Neuronal stem cell (in vitro differentiated cells): ENCODE data around the gene TMED8.

Experiments used
- DNase-seq: peaks from one replicate; pipeline ENCODE4 v3.0.0-alpha.2; 2013; ENCODE audit warnings: low spot score
- H2AFZ ChIP-seq: one replicate; pipeline ENCODE4 v1.6.1; 2013; ENCODE audit warnings: mild to moderate bottlenecking, low read length, inconsistent platforms
- H2AK5ac ChIP-seq: 2 replicates; pipeline ENCODE4 v1.6.1; 2013; ENCODE audit warnings: low read depth, mild to moderate bottlenecking, inconsistent platforms, low read length, moderate library complexity, mixed read lengths
- H2BK120ac ChIP-seq: 2 replicates; pipeline ENCODE4 v1.6.1; 2013; ENCODE audit warnings: low read depth, mild to moderate bottlenecking, inconsistent platforms, low read length, moderate library complexity, mixed read lengths
- H2BK12ac ChIP-seq: one replicate; pipeline ENCODE4 v1.6.1; 2013; ENCODE audit warnings: low read length, inconsistent platforms
- H2BK15ac ChIP-seq: 2 replicates; pipeline ENCODE4 v1.6.1; 2013; ENCODE audit warnings: mild to moderate bottlenecking, low read length, inconsistent platforms, mixed read lengths
- H2BK5ac ChIP-seq: one replicate; pipeline ENCODE4 v1.6.1; 2013; ENCODE audit warnings: inconsistent platforms, mild to moderate bottlenecking, low read length, moderate library complexity
- H3K14ac ChIP-seq: one replicate; pipeline ENCODE4 v1.6.1; 2013; ENCODE audit warnings: low read length, inconsistent platforms
- H3K18ac ChIP-seq: 2 replicates; pipeline ENCODE4 v1.6.1; 2013; ENCODE audit warnings: low read length, inconsistent platforms
- H3K23ac ChIP-seq: 2 replicates; pipeline ENCODE4 v1.6.1; 2013; ENCODE audit warnings: low read depth, mild to moderate bottlenecking, mixed read lengths, low read length, inconsistent platforms; ENCODE audit not compliant: poor library complexity
- H3K27ac ChIP-seq: replicated peaks from 3 replicates; pipeline ENCODE4 v1.5.1; 2013; ENCODE audit warnings: low read length, inconsistent platforms
- H3K27me3 ChIP-seq, 3 experiments: 2 replicates each; pipeline ENCODE4 v1.6.1; 2013; ENCODE audit warnings: low read length in 3 of 3, mild to moderate bottlenecking in 2 of 3, inconsistent platforms in 1 of 3, low read depth in 1 of 3, mixed read lengths in 1 of 3, moderate library complexity in 1 of 3; ENCODE audit not compliant: control insufficient read depth in 3 of 3, insufficient read depth in 3 of 3
- H3K36me3 ChIP-seq, 2 donors: replicated peaks in 1 of 2; 2 replicates each; pipeline ENCODE4 v1.6.1; 2013; ENCODE audit warnings: low read length in 2 of 2; ENCODE audit not compliant: control insufficient read depth in 2 of 2, insufficient read depth in 2 of 2
- H3K4ac ChIP-seq: 2 replicates; pipeline ENCODE4 v1.6.1; 2013; ENCODE audit warnings: inconsistent platforms, mild to moderate bottlenecking, low read length, moderate library complexity
- H3K4me1 ChIP-seq, 2 donors: 1 replicate in 1 of 2; 2 replicates in 1 of 2; pipeline ENCODE4 v1.6.1; 2013; ENCODE audit warnings: low read length in 2 of 2, low read depth in 1 of 2; ENCODE audit not compliant: control insufficient read depth in 2 of 2, insufficient read depth in 1 of 2
- H3K4me2 ChIP-seq: one replicate; pipeline ENCODE4 v1.6.1; 2013; ENCODE audit warnings: mild to moderate bottlenecking, low read length, inconsistent platforms; ENCODE audit not compliant: insufficient read depth, poor library complexity, severe bottlenecking
- H3K4me3 ChIP-seq, 2 donors: 2 replicates each; pipeline ENCODE4 v1.5.1; 2013; ENCODE audit warnings: low read length in 2 of 2, mild to moderate bottlenecking in 2 of 2, inconsistent platforms in 1 of 2, moderate library complexity in 1 of 2
- H3K79me1 ChIP-seq: one replicate; pipeline ENCODE4 v1.6.1; 2013; ENCODE audit warnings: low read depth, mild to moderate bottlenecking, inconsistent platforms, low read length, moderate library complexity
- H3K9ac ChIP-seq: one replicate; pipeline ENCODE4 v1.6.1; 2013; ENCODE audit warnings: mild to moderate bottlenecking, low read depth, low read length, inconsistent platforms; ENCODE audit not compliant: poor library complexity
- H3K9me3 ChIP-seq, 2 donors: replicated peaks in 1 of 2; 2 replicates each; pipeline versions ENCODE3 to v1.6.1; 2013; ENCODE audit warnings: low read length in 2 of 2, mild to moderate bottlenecking in 2 of 2, inconsistent platforms in 1 of 2, low read depth in 1 of 2, mixed read lengths in 1 of 2, moderate library complexity in 1 of 2; ENCODE audit not compliant: control insufficient read depth in 2 of 2, insufficient read depth in 1 of 2
- H4K8ac ChIP-seq: one replicate; pipeline ENCODE4 v1.6.1; 2013; ENCODE audit warnings: low read depth, mild to moderate bottlenecking, inconsistent platforms, low read length, moderate library complexity
- H4K91ac ChIP-seq: one replicate; pipeline ENCODE4 v1.6.1; 2013; ENCODE audit warnings: low read length, low read depth, mild to moderate bottlenecking, inconsistent platforms; ENCODE audit not compliant: poor library complexity
- WGBS, 2 donors: extraction: QIAGEN DNeasy Blood & Tissue Kit; methylation state at CpG; one replicate each; pipeline ENCODE4 v1.1.7; 2013; ENCODE audit warnings: missing lambda C conversion rate in 2 of 2, mixed read lengths in 1 of 2; ENCODE audit not compliant: insufficient read length in 2 of 2, insufficient replicate concordance in 1 of 2; ENCODE audit errors: extremely low coverage in 2 of 2; 5-methylcytosine and 5-hydroxymethylcytosine counted together

Gene TMED8

DNA sequence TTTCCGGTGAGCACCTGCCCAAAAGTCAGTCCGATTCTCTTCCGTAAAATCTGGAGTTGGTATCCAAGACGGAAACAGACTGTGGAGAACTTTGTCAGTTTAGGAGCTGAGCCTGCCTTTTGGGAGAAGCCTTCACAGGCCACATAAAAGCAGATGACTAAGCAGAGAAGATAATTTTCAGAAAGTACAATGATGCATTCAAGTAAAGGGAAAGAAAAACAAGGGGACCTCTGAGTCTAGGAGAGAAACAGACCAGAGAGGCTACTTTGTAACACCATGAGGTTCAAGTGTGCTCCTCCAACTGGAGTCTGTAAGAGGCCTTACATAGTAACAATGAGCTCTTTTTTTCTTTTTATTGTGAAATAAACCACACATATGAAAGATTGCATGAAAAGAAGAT is 21.1 kb downstream of the TMED8 start:
- Histone ChIP-seq H3K4me3 (no peak overlapping the region), H3K27ac (no peak overlapping the region), H3K79me1 (no peaks in the 10 kb centered on the region), H2BK120ac (no peak overlapping the region), H3K14ac (no peak overlapping the region), H3K4ac (no peak overlapping the region), H2AFZ (no peak overlapping the region), H4K8ac (no peak overlapping the region), H2BK12ac (no peak overlapping the region), H4K91ac (no peak overlapping the region), H3K36me3 (peaks cover 0 to 2% of the 10 kb centered on the region in 2 donors), H3K4me1 (peaks cover 0 to 7% of the 10 kb centered on the region in 2 donors), H2BK15ac (no peak overlapping the region), H2BK5ac (no peak overlapping the region), H3K18ac (no peak overlapping the region), H2AK5ac (no peak overlapping the region), H3K9ac (no peak overlapping the region), H3K23ac (no peak overlapping the region), H3K4me2 (no peak overlapping the region), H3K27me3 (no peaks in the 10 kb centered on the region), H3K9me3 (no peaks in the 10 kb centered on the region)
- DNase-seq: no peak
- WGBS, 2 donors: no CpG with 5 or more reads among the region's 4 CpGs

DNA sequence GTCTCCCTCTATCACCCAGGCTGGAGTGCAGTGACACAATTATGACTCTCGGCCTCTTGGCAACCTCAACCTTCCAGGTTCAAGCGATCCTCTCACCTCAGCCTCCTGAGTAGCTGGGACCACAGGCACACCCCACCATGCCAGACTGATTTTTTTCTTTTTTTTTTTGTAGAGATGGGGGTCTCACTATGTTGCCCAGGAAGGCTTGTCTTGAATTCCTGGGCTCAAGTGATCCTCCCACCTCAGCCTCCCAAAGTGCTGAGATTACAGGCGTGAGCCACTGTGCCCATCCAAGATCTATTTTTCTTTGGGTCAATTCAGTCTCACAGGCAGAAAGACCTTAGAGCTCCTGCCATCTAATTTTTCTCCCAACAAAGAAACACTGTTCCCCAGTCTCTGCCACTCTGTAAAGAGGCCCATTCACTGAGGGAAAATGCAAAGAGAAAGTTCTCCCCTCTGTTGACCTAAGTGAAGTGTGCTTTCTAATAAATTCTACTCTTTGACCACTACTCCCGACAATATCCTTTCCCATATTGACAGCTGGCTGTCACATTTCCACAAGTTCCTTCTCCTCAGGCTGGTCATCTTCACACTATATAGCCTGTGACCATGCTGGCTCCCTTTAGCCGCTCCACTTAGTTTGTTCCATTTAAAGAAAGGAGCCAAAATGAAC is 23.3 kb downstream of the TMED8 start:
- no peak overlapping the region for H3K14ac ChIP-seq
- no peaks in the 10 kb centered on the region for H3K9me3 ChIP-seq
- no CpG with 5 or more reads among the region's 5 CpGs for WGBS, 2 donors
- no peak overlapping the region for H3K9ac ChIP-seq
- no peak overlapping the region for H3K27ac ChIP-seq
- H4K91ac ChIP-seq: no peak overlapping the region
- H2BK5ac ChIP-seq: no peak overlapping the region
- no peak overlapping the region for H2AK5ac ChIP-seq
- no peak overlapping the region for H2BK15ac ChIP-seq
- peaks cover 0 to 7% of the 10 kb centered on the region in 2 donors for H3K4me1 ChIP-seq
- DNase-seq: no peak
- H2BK12ac ChIP-seq: no peak overlapping the region
- no peak overlapping the region for H3K23ac ChIP-seq
- H2AFZ ChIP-seq: no peak overlapping the region
- H4K8ac ChIP-seq: no peak overlapping the region
- no peaks in the 10 kb centered on the region for H3K27me3 ChIP-seq
- no peak overlapping the region for H2BK120ac ChIP-seq
- peaks cover 0 to 21% of the 10 kb centered on the region in 2 donors for H3K36me3 ChIP-seq
- no peaks in the 10 kb centered on the region for H3K79me1 ChIP-seq
- H3K4me3 ChIP-seq: no peak overlapping the region
- H3K4ac ChIP-seq: no peak overlapping the region
- no peak overlapping the region for H3K4me2 ChIP-seq
- no peak overlapping the region for H3K18ac ChIP-seq

DNA sequence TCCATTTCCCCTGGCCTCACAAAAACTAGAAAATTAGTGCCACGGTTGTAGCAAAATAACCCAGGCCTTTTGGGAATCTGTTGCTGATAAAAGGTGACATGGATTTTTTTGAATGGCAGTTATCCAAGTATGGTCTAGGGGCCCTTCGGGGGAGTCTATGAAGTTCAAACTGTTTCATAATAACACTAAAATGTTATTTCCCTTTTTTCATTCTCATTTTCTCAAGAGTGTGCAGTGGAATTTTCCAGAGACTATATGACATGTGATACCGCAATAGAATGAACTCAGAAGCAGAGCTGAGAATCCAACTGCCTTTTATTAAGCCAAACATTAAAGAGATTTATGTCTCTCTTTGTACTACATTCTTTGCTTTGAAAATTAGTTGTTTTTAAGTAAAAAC is 29.1 kb downstream of the TMED8 start:
- H3K18ac ChIP-seq: no peak overlapping the region
- DNase-seq: no peak
- peaks cover 0 to 47% of the 10 kb centered on the region in 2 donors for H3K36me3 ChIP-seq
- H2BK15ac ChIP-seq: no peak overlapping the region
- no peaks in the 10 kb centered on the region for H3K9me3 ChIP-seq
- no CpG with 5 or more reads among the region's 3 CpGs for whole genome bisulfite sequencing, 2 donors
- H3K4ac ChIP-seq: no peak overlapping the region
- H3K79me1 ChIP-seq: no peaks in the 10 kb centered on the region
- H2BK120ac ChIP-seq: no peak overlapping the region
- no peak overlapping the region for H2AK5ac ChIP-seq
- no peak overlapping the region for H4K8ac ChIP-seq
- no peaks in the 10 kb centered on the region for H3K27me3 ChIP-seq
- H2AFZ ChIP-seq: no peak overlapping the region
- no peak overlapping the region for H3K4me2 ChIP-seq
- H4K91ac ChIP-seq: no peak overlapping the region
- H3K14ac ChIP-seq: no peak overlapping the region
- H2BK5ac ChIP-seq: no peak overlapping the region
- H3K4me3 ChIP-seq: no peak overlapping the region
- H3K27ac ChIP-seq: no peak overlapping the region
- H3K23ac ChIP-seq: no peak overlapping the region
- H3K4me1 ChIP-seq: peaks cover 0 to 1% of the 10 kb centered on the region in 2 donors
- H3K9ac ChIP-seq: no peak overlapping the region
- no peak overlapping the region for H2BK12ac ChIP-seq

DNA sequence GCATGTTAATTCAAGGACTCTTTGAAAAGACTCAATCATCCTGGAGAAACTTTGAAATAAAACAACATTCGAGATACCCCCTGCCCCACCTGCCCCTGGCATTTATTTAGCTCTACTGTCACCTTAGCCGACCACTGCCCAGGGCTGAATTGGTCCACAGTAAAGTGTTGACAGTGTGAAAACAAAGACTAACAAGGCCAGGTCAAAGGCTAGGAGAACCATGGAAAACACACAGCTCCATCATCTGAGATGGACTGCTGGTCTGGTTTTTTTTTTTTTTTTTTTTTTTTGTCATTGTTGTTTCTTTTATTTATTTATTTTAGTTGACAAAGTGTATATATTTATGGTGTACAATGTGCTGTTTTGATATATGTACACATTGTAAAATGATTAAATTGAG is 30.4 kb downstream of the TMED8 start:
- Histone ChIP-seq H3K9ac (no peak overlapping the region), H4K8ac (no peak overlapping the region), H3K79me1 (no peaks in the 10 kb centered on the region), H2AFZ (no peak overlapping the region), H2BK120ac (no peak overlapping the region), H2AK5ac (no peak overlapping the region), H3K4me1 (peaks cover 0 to 1% of the 10 kb centered on the region in 2 donors), H3K4me2 (no peak overlapping the region), H3K27ac (no peak overlapping the region), H4K91ac (no peak overlapping the region), H2BK15ac (no peak overlapping the region), H2BK12ac (no peak overlapping the region), H3K27me3 (no peaks in the 10 kb centered on the region), H3K4me3 (no peak overlapping the region), H3K4ac (no peak overlapping the region), H2BK5ac (no peak overlapping the region), H3K23ac (no peak overlapping the region), H3K14ac (no peak overlapping the region), H3K18ac (no peak overlapping the region), H3K36me3 (peaks cover 2 to 60% of the 10 kb centered on the region in 2 donors), H3K9me3 (no peaks in the 10 kb centered on the region)
- no peak for DNase-seq
- no CpG with 5 or more reads among the region's 2 CpGs for WGBS, 2 donors
